NCI-H2029 (cell line): ENCODE data around the gene PRODH.
"Not testable (repeated sequence)": the region's sequence is repeated elsewhere in the genome, so short reads cannot be mapped to it uniquely, and the experiment has no call there.

Experiments
- DNase-seq: peaks from one replicate; lab custom pipeline; 2025; lab: John Stamatoyannopoulos, UW

Gene PRODH

DNA sequence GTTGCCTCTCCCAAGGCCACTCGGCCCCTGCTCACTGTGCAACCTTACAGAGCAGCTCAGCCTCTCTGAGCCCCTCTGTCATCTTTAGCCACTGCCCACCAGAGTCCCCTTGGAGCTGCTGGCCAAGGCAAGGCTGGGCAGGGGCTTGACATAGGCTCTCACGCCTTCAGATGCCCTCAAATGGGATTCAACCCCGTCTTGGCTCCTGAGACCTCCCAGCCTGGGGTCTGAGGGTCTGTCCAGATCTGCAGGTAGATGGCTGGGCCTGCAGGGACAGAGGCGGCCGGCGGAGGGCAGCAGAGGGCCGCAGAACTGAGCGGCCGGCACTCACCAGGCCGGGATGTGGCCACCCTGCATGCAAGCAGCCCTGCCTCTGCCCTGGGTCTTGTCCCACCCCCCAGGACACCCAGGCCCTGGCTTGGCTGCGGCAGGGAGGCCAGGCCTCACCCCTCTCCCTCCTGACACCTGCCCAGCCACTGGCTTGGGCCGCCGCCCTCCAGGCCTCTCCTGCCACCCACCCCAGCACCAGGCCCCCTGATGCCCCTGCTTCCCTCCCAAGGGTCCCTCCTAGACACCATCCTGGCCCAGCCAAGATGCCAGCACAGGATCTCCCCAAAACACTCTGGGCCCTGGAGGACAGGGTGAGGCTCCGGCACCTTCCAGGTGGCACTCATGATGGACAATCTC lies 18.4 kb upstream of the PRODH start:
- not testable (repeated sequence) for DNase-seq

- not testable (repeated sequence) for DNase-seq
Measured at GRCh38 chr22:18953128-18953527, 17.0 kb upstream of the PRODH start.

- DNase-seq = no peak
Measured at GRCh38 chr22:18952022-18952421, 15.9 kb upstream of the PRODH start.

DNA sequence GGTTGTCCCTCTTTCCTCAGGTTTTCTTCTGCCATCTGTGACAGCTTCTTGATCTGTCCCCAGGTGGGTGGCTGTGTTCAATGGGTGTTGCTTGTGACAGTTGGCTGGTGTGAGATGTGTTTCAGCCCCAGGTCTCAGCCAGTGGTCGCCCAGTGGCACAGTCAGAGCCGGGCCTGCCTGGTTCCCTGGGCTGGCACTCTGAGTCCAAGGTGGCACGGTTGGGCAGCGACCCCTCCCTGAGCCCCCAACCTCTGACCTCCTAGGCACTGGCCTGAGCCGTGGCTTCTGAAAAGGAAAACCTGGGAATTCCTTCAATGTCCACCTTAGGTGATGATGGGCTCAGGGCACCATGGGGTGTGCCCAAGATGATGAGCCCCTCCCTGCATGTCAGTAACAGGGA lies 14.0 kb upstream of the PRODH start:
- DNase-seq = no peak

GRCh38 chr22:18947905-18948304 lies 11.8 kb upstream of the PRODH start:
- DNase-seq = no peak

DNA sequence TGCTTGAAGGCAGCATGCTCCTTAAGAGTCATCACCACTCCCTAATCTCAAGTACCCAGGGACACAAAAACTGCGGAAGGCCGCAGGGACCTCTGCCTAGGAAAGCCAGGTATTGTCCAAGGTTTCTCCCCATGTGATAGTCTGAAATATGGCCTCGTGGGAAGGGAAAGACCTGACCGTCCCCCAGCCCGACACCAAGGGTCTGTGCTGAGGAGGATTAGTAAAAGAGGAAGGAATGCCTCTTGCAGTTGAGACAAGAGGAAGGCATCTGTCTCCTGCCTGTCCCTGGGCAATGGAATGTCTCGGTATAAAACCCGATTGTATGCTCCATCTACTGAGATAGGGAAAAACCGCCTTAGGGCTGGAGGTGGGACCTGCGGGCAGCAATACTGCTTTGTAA lies 11.0 kb upstream of the PRODH start:
- DNase-seq = not testable (repeated sequence)

DNA sequence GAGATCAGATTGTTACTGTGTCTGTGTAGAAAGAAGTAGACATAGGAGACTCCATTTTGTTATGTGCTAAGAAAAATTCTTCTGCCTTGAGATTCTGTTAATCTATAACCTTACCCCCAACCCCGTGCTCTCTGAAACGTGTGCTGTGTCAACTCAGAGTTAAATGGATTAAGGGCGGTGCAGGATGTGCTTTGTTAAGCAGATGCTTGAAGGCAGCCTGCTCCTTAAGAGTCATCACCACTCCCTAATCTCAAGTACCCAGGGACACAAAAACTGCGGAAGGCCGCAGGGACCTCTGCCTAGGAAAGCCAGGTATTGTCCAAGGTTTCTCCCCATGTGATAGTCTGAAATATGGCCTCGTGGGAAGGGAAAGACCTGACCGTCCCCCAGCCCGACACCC lies 2.6 kb upstream of the PRODH start:
- not testable (repeated sequence) for DNase-seq

GRCh38 chr22:18934688-18935087 lies 1.4 kb downstream of the PRODH start:
- DNase-seq = not testable (repeated sequence)

GRCh38 chr22:18933914-18934313 lies 2.2 kb downstream of the PRODH start:
- DNase-seq = no peak

- no peak for DNase-seq
Measured at GRCh38 chr22:18931905-18932652, 4.0 kb downstream of the PRODH start.

DNA sequence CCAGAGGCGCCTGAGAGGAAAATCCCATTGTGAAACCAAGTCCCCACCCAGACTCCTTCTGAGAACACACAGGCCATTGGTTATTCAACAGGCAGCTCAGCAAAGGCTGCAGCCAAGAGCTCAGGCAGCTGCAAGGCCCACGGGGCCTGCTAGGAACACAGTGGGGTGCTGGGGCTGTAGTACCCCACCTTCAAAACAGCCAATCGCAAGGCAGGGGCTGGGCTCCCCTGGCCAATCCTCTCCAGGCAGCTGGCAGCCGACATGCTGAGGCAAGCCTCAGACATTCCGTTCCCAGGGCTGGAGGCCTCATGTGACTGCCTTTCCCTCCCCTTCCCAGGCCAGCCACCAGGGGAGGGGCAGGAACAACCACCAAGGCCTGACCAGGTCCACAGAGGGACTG lies 6.6 kb downstream of the PRODH start:
- DNase-seq = no peak

DNA sequence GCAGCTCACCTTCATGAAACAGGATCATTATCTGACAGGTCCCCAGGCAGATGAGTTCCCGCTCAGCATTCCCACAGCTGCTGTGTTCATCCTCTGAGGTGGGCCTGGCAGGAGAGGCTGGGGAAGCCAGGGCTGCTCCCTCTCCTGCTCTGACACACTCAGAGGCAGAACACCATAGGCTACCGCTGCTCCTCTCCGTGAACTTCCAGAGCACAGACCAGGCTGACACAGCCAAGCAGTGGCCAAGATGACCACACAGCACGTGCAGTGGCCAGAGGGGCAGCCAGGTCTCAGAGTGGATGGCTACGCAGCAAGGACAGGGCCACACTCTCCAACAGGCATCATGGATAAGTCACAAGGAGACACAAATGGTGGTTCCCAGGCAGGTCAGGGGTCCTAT lies 8.5 kb downstream of the PRODH start:
- no peak for DNase-seq

DNA sequence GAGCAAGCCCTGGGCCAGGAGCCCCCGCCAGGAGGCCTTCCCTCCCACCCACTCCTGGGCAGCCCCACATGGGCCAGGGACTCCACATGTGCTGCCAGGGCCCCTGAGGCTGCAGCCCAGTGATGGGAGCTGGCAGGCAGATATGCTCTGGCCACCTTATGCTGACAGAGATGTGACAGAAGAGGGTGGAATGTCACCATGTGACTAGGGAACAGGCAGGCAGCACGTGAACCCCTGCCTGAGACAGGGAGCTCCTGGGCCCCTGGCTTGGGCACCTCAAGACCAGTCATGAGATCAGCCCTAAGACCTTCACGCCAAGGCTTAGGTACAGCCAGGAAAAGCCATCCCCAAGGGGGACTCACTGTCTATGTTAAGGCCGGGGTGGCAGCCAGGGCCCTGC lies 9.1 kb downstream of the PRODH start:
- DNase-seq = no peak

DNA sequence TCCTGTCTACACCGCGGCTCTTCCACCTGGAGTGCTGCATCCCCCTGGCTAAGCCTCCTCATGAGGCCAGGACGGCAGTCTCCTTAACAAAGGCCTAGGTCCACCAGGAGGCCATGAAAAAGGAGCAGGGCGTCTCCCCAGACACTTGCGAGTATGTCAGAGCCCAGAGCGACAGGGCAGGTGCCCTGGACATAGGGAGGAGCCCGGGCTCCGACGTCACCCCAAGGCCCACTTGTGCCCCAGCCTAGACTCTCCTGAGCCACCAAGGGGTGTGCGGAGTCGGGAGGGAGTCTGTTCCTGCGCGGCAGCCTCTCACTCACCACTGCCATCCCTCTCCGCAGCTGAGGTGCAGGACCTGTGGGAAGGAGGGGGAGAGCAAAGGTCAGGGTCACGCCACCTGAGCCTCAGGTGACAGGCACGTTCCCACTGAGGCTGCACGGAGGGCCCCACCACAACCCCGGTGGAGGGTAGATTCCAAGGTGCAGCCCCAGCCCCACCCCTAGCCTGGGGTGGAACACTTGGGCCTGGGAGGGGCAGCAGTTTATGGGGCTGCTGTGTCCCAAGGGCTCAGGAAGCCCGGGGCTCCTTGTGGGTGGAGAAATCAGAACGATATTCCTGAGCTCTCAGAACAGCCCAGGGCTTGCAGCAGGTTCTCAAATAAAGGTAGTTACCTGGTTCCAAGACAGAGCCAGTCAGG lies 10.6 kb downstream of the PRODH start:
- no peak for DNase-seq

DNA sequence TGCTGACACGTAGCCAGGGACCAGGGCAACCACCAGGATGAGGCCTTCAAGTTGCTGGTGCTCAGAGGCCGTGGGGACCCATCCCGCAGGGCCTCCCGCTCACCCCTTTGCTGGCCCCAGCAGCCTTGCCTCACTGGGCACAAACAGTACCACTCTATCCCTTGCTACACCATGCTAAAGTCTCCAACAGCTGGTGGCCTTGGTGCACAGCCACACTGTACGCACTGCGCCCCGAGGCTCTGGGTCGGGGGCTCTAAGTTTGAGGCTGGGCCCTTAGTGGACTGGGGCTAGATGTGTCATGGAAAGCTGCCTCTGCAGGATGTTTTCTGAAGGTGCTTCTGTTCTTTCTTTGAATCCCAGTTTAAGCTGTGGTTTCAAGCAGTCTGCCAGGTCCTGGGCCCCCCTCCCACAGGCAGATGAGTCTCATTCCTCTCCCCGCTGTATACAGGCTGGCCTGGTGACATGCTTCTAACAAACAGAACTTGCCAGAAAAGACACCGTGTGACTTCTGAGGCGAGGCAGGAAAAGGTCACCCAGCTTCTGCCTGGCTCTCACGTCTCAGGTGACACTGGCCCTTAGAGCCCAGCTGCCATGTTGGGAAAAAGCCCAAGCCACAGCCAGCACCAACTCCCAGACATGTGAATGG lies 15.7 kb downstream of the PRODH start:
- DNase-seq = not testable (repeated sequence)

GRCh38 chr22:18917818-18918217 lies 18.3 kb downstream of the PRODH start:
- not testable (repeated sequence) for DNase-seq

- DNase-seq = not testable (repeated sequence)
Measured at GRCh38 chr22:18915550-18915949, 20.5 kb downstream of the PRODH start.

GRCh38 chr22:18914558-18914957 lies 21.5 kb downstream of the PRODH start:
- not testable (repeated sequence) for DNase-seq

DNA sequence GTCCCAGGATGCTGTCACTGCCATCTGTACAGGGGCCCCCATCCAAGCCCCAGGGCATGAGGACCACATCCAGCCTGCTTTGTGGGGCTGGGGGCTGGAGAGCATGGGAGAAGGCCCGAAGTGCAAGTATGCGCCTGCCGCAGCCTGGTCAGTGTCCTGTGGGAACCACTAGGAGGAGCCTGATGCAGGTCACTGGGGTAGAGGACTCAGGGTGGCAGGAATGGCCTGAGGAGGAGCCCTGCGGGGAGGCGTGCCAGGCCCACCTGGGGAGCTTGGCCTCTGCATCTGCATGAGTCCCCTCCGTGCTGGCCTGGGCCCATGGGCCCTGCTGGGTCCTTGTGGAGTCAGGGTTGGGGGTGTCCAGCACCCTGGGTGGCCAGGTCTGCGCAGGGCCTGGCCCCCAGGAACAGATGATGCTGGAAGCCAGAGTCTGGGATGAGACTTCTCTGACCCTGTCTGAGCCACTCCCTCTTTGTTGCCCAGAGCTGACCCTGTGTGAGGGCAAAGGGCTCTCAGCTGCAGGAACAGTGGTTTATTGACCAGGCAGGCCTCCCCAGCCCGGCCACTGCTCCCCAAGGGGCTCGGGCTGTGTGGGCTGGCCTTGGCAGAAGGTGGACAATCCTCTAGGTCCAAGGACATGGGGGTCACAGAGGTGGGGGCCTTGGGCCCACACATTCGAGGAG lies 23.7 kb downstream of the PRODH start:
- DNase-seq = not testable (repeated sequence)

DNA sequence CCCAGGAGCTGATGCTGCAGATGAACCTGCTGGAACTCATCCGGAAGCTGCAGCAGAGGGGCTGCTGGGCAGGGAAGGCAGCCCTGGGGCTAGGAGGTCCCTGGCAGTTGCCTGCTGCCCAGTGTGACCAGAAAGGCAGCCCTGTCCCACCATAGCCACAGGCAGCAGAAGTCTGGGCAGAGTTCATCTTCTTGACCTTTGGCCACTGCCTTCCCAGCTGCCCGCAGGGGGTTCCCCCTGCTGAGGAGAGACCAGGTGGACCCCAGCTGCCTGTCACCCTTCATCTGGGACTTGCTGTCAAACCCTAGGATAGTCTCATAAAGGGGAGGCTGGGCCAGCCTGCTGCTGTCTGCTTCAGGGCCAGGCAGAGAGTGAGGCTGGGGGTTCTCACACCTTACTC lies 24.6 kb downstream of the PRODH start:
- DNase-seq = not testable (repeated sequence)

DNA sequence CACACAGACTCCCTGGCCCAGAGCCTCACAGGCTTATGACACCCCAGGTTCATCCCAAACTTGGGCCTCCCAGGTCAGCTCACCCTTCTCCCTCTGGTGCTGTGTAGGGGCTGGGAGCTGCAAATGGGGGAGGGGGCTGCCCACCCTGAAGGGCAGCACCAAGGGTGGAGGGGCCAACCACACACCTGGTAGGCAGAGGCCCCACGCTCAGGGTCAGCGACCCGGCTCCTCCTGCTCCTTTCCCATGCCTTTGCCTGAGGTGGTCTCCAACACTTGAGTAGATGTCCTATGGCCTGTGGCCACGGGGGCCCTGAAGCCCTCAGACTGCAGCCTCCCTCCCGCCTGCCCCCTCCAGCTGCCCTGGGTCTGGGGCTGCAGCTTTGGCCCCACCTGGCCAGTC lies 26.5 kb downstream of the PRODH start:
- no peak for DNase-seq

DNA sequence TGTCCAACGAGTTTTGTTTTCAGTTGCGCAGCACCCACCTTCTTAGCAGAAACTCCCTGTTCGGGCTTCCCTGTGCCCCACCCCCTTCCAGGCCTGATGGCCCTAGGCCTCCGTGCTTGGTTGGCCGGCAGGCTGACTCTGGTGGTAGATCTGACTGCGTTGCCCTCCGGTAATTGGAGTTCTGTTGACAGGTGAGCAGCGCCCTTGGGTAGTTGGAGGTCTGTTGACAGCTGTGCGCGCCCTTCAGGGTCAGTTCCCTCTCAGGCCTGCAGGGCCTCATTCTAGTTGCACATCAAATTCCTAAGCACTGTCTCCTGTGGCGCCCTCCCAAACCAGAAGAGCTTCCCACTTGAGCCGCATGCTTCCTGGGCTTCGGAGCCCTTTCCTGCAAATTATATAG lies 29.2 kb downstream of the PRODH start:
- no peak for DNase-seq
